Breast epithelium (tissue), 4 donors: Measurements from ENCODE around the gene MAP3K21. TPM values are rescaled to one million over a fixed set of nuclear protein-coding genes. Genes with fewer than 3 reads are reported as not detected.

ENCODE experiments used
- DNase-seq, 2 donors: peaks; one replicate each; pipeline ENCODE4 v3.0.0-alpha.2; 2019; ENCODE audit warnings: low spot score in 2 of 2
- H3K27ac ChIP-seq, 2 donors: fragments of 200-600 bp; sonication (generic) in 1 of 2; one replicate each; pipeline ENCODE4 v1.5.1; 2016 to 2019; ENCODE audit warnings: mild to moderate bottlenecking in 1 of 2
- H3K27me3 ChIP-seq, 2 donors: fragments of 200-600 bp; sonication (generic) in 1 of 2; one replicate each; pipeline versions ENCODE4 v1.5.1 to v1.6.0; 2017 to 2019; ENCODE audit warnings: control low read depth in 1 of 2, mild to moderate bottlenecking in 1 of 2
- H3K36me3 ChIP-seq: fragments of 200-600 bp; one replicate; pipeline ENCODE4 v1.5.1; 2019
- H3K4me1 ChIP-seq, 2 donors: fragments of 200-600 bp; sonication (generic); one replicate each; pipeline ENCODE4 v1.5.1; 2016 to 2019; ENCODE audit warnings: control low read depth in 1 of 2
- H3K4me3 ChIP-seq, 3 donors: fragments of 200-600 bp; sonication (generic); 1 replicate in 2 of 3; 2 replicates in 1 of 3; pipeline ENCODE4 v1.5.1; 2016 to 2019; ENCODE audit warnings: mild to moderate bottlenecking in 3 of 3, moderate library complexity in 2 of 3
- H3K9me3 ChIP-seq, 2 donors: fragments of 200-600 bp; sonication (generic) in 1 of 2; one replicate each; pipeline ENCODE4 v1.5.1; 2016 to 2019; ENCODE audit warnings: control low read depth in 1 of 2
- POLR2A ChIP-seq: fragments of 450-650 bp; IDR thresholded peaks from one replicate; pipeline ENCODE4 v1.6.1; 2016; ENCODE audit warnings: antibody characterized with exemption, mild to moderate bottlenecking, moderate library complexity
- POLR2AphosphoS5 ChIP-seq, 3 donors: sonication (generic); formaldehyde crosslinking; IDR thresholded peaks; one replicate each; pipeline ENCODE4 v1.6.1; 2017; ENCODE audit warnings: antibody characterized with exemption in 3 of 3
- intact Hi-C: fragments of 100-400 bp; cut with DNase I; formaldehyde crosslinking; loops from one replicate; pipeline ENCODE4 v1.15.1; 2023; ENCODE audit warnings: low total_unique reads
- total RNA-seq, 3 donors: library from RNA; depleted of rRNA; stranded (reverse); fragments of >200 nt; gene quantifications; one replicate each; pipeline ENCODE4 v1.1.0, GENCODE V29; 2016
- TF ChIP-seq, protein P1 (sequence below), 3 donors: fragments of 450-650 bp; IDR thresholded peaks; one replicate each; pipeline ENCODE4 v1.5.1; 2016 to 2017; ENCODE audit warnings: antibody characterized with exemption in 3 of 3, mild to moderate bottlenecking in 3 of 3, moderate library complexity in 3 of 3

MAP3K21 gene
- total RNA-seq, 3 donors from 2014 or later: 1.3 to 9.5 (median 3.9) TPM

DNA sequence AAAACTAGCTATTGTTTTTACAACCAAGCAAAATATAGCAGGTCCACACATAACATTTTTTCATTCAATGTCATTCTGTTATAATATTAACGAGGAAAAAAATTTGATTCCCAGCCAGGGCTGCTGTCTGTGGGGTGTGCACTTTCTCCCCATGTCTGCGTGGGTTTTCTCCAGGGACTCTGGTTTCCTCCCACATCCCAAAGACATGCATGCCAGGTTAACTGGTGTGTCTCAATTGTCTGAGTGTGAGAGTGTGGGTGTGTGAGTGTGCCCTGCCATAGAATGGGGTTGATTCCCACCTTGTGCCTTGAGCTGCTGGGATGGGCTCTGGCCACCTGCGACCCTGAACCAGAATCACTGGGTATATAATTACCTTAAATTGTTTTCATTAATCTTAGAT lies 60.1 kb downstream of the MAP3K21 start:
- peaks cover 3% of the 10 kb centered on the region for H3K36me3 ChIP-seq
- no peaks in the 10 kb centered on the region for H3K4me1 ChIP-seq
- no peak for DNase-seq
- intact Hi-C loops: no loop called here
- H3K4me3 ChIP-seq: no peak overlapping the region
- H3K27me3 ChIP-seq: no peaks in the 10 kb centered on the region
- H3K27ac ChIP-seq: no peak overlapping the region
- no peak for TF ChIP-seq POLR2AphosphoS5 (IDR thresholded peaks at IDR 0.05)
- TF ChIP-seq, protein P1, sequence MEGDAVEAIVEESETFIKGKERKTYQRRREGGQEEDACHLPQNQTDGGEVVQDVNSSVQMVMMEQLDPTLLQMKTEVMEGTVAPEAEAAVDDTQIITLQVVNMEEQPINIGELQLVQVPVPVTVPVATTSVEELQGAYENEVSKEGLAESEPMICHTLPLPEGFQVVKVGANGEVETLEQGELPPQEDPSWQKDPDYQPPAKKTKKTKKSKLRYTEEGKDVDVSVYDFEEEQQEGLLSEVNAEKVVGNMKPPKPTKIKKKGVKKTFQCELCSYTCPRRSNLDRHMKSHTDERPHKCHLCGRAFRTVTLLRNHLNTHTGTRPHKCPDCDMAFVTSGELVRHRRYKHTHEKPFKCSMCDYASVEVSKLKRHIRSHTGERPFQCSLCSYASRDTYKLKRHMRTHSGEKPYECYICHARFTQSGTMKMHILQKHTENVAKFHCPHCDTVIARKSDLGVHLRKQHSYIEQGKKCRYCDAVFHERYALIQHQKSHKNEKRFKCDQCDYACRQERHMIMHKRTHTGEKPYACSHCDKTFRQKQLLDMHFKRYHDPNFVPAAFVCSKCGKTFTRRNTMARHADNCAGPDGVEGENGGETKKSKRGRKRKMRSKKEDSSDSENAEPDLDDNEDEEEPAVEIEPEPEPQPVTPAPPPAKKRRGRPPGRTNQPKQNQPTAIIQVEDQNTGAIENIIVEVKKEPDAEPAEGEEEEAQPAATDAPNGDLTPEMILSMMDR (IDR thresholded peaks at IDR 0.05): no peak
- TF ChIP-seq POLR2A: no peak
- H3K9me3 ChIP-seq: no peaks in the 10 kb centered on the region

DNA sequence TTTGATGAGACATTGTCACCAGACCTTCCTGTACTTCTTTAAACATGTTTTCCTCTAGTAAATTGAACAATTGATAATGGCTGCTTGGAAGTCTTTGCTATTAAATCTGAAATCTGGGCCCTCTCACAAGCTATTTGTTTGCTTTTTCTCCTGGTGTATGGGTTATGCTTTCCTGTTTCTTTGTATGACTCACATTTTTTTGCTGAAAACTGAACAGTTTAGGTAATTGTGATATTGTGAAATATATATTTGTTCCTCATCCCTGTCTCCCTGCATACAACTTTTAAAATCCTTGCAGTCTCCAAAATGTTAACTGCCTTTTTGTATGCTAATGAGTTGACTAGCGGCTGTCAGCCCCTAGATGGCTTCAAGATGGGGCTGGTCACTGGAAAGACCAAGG lies 61.6 kb downstream of the MAP3K21 start:
- no peaks in the 10 kb centered on the region for H3K9me3 ChIP-seq
- TF ChIP-seq, protein P1 (IDR thresholded peaks at IDR 0.05): no peak
- TF ChIP-seq POLR2AphosphoS5 (IDR thresholded peaks at IDR 0.05) (no peak), POLR2A (no peak)
- no peaks in the 10 kb centered on the region for H3K4me1 ChIP-seq
- no peak for DNase-seq
- intact Hi-C loops: no loop called here
- no peaks in the 10 kb centered on the region for H3K36me3 ChIP-seq
- H3K27ac ChIP-seq: no peak overlapping the region
- no peak overlapping the region for H3K4me3 ChIP-seq
- peaks cover 0 to 3% of the 10 kb centered on the region in 2 donors for H3K27me3 ChIP-seq

DNA sequence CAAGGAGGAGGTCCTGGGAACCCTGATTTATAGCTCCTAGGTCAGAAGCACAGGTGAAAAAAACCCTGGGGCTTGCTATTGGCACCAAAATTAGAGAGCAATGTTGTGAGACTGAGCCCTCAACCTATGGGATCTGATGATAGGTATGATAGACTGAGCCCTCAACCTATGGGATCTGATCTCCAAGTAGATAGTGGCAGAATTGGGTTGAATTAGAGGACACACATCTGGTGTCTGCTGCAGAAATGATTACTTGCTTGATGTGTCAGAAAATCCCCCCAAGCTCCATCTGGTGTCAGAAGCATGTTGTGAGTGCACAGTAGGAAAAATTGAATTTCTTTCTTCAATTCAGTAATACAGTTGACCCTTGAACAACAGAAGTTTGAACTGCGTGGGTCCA lies 62.4 kb downstream of the MAP3K21 start:
- Histone ChIP-seq H3K4me1 (no peaks in the 10 kb centered on the region), H3K27ac (no peak overlapping the region), H3K4me3 (no peak overlapping the region), H3K9me3 (no peaks in the 10 kb centered on the region), H3K36me3 (no peaks in the 10 kb centered on the region), H3K27me3 (peaks cover 0 to 3% of the 10 kb centered on the region in 2 donors)
- intact Hi-C loops: no loop called here
- no peak for TF ChIP-seq POLR2AphosphoS5 (IDR thresholded peaks at IDR 0.05)
- TF ChIP-seq, protein P1 (IDR thresholded peaks at IDR 0.05): no peak
- TF ChIP-seq POLR2A: no peak
- no peak for DNase-seq

DNA sequence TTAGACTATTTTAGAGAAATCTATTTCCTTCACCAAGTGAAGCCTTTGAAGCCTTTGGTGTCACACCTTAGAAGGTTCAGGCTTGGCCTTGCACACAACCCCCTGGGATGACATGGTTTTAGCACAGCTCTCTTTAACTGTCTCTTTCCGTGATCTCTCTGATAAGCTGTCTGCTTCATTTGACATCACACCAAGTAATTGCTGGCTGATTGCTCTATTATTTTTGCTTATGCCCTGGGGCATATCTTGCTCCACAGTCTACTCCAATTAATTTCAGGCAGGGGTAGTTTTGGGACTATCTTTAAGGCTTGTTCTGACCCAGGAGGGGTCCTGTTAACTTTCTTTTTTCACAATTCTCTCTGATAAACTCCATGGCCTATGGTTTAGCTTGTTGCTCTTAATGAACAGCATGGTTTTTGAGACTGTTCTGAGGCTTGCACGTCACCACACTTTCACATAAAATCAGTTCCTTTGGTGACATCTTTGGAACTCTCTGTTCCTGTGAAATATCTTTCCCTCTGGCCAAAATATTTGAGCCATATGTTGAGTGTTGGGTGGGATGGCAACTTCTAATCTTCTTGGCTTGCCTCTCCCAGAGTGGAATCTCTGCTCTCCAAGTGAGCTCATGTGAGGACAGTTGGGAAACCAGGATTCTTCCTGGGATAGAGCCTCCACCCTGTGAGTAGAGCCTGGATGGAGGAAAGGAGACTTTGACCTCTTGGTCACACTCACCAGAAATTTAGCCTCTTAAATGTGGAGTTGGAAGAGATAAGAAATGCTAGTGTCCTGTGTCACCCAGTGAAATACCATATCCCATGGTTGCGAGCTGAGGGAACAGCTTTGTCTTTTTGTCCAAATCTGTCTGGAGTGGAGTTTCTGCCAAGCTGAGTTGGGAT lies 63.6 kb downstream of the MAP3K21 start:
- Histone ChIP-seq H3K4me3 (no peak overlapping the region), H3K27ac (no peak overlapping the region), H3K4me1 (no peaks in the 10 kb centered on the region), H3K9me3 (no peaks in the 10 kb centered on the region), H3K27me3 (peaks cover 0 to 3% of the 10 kb centered on the region in 2 donors), H3K36me3 (no peaks in the 10 kb centered on the region)
- intact Hi-C loops: no loop called here
- DNase-seq: no peak
- TF ChIP-seq POLR2A: no peak
- no peak for TF ChIP-seq POLR2AphosphoS5 (IDR thresholded peaks at IDR 0.05)
- TF ChIP-seq, protein P1 (IDR thresholded peaks at IDR 0.05): no peak

DNA sequence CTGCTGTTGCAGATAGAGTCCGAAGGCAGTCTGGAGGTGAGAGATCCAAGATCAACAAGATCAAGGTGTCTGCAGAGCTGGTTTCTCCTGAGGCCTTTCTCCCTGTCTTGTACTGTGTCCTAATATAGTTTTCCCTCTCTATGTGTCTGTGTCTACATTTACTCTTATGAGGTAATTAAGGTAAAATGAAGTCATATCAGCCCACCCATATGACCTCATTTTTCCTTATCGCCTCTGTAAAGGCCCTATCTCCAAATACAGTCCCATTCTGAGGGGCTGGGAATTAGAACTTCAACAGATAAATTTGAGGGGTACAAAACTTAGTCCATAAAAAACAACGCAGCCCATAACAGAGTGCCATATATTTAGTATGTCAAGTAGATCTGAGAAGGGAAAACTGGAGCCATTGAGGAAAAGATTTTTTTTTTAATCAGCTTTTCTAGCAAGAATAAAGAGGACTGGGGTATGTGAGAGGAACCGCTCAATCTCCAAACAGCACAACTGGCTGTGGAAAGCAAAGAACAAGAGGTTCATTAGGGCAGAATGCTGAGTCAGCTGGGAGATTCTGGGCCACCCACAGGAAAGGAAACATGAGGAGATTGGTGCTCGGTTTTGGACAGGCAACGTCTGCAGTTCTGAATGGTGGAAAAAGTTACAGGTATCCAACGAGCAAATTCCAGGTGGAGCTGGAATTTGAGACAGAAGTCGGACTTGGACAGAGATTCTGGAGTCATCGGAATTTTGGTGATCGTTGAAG lies 65.7 kb downstream of the MAP3K21 start:
- H3K4me1 ChIP-seq: no peaks in the 10 kb centered on the region
- no peak overlapping the region for H3K27ac ChIP-seq
- no peaks in the 10 kb centered on the region for H3K36me3 ChIP-seq
- H3K4me3 ChIP-seq: no peak overlapping the region
- H3K27me3 ChIP-seq: peaks cover 0 to 3% of the 10 kb centered on the region in 2 donors
- intact Hi-C loops: loop anchor here (1.0 kb wide), 1 partner anchor 17 kb away; no protein-coding TSS in a partner anchor
- DNase-seq: no peak
- H3K9me3 ChIP-seq: no peaks in the 10 kb centered on the region
- TF ChIP-seq, protein P1 (IDR thresholded peaks at IDR 0.05): no peak
- TF ChIP-seq POLR2AphosphoS5 (IDR thresholded peaks at IDR 0.05) (no peak), POLR2A (no peak)
